Spleen (tissue), 7 donors: ENCODE results near the gene RSPH1.

Experiments used
- POLR2A ChIP-seq, 3 donors: fragments of 450-650 bp; IDR thresholded peaks; one replicate each; pipeline ENCODE4 v1.5.1; 2017; ENCODE audit warnings: antibody characterized with exemption in 3 of 3, mild to moderate bottlenecking in 1 of 3
- POLR2AphosphoS5 ChIP-seq, 3 donors: sonication (generic); formaldehyde crosslinking; IDR thresholded peaks; one replicate each; pipeline ENCODE4 v1.5.1; 2017; ENCODE audit warnings: antibody characterized with exemption in 3 of 3
- TF ChIP-seq, protein P1 (sequence below), 11 experiments: fragments of 200-600 bp in 7 of 11; fragments of 450-650 bp in 4 of 11; sonication (generic) in 4 of 11; IDR thresholded peaks in 8 of 11; conservative IDR thresholded peaks in 3 of 11; 1 replicate in 7 of 11; 2 replicates in 4 of 11; pipeline versions ENCODE4 v1.4.0 to v1.8.0; 2016 to 2021; ENCODE audit warnings: antibody characterized with exemption in 11 of 11, inconsistent platforms in 4 of 11, mild to moderate bottlenecking in 1 of 11
- donor health status: DM: no; HTN: no; CAD: no; lungs with moderate emphysema.
- donor health status: DM: no; HTN: no; CAD: no.
- donor health status: DM: no; HTN: no; CAD: no.

DNA sequence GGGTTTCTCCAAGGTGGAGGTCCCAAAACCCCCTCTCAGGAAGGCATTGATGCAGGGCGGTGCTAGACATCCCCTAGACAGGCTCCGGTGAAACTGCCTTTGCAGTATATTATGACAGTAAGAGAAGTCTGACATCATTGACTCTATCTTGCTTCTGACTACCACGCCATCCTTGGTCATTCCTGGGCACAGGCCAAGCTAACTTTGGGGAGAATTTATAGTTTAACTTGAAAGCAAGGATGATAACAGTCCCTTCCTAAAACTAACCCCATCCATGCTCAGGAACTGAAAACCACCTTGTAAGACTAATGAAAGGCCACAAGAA lies 30.3 kb downstream of the RSPH1 start:
- TF ChIP-seq, protein P1, sequence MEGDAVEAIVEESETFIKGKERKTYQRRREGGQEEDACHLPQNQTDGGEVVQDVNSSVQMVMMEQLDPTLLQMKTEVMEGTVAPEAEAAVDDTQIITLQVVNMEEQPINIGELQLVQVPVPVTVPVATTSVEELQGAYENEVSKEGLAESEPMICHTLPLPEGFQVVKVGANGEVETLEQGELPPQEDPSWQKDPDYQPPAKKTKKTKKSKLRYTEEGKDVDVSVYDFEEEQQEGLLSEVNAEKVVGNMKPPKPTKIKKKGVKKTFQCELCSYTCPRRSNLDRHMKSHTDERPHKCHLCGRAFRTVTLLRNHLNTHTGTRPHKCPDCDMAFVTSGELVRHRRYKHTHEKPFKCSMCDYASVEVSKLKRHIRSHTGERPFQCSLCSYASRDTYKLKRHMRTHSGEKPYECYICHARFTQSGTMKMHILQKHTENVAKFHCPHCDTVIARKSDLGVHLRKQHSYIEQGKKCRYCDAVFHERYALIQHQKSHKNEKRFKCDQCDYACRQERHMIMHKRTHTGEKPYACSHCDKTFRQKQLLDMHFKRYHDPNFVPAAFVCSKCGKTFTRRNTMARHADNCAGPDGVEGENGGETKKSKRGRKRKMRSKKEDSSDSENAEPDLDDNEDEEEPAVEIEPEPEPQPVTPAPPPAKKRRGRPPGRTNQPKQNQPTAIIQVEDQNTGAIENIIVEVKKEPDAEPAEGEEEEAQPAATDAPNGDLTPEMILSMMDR (IDR thresholded peaks at IDR 0.05 in 8 of 11, conservative IDR thresholded peaks at IDR 0.05 in 3 of 11), result no peak
- no peak for TF ChIP-seq POLR2AphosphoS5 (IDR thresholded peaks at IDR 0.05)
- TF ChIP-seq POLR2A (IDR thresholded peaks at IDR 0.05), result no peak
